ENCODE measurements around the gene WWC2.

Gene WWC2

GRCh38 chr4:183276106-183276505 is 177.0 kb downstream of the WWC2 start:
- no peak for DNase-seq (ENCODE audit: low read depth)
- H3K4me3 ChIP-seq (replicated peaks; ENCODE audit: low read depth, low read length): no peak overlapping the region
- TF ChIP-seq CTCF (IDR thresholded peaks at IDR 0.05; ENCODE audit: low read length, missing control alignments): no peak

- TF ChIP-seq CTCF (IDR thresholded peaks at IDR 0.05; ENCODE audit: low read length, missing control alignments): no peak
- DNase-seq (ENCODE audit: low read depth): no peak
- H3K4me3 ChIP-seq (replicated peaks; ENCODE audit: low read depth, low read length): no peak overlapping the region
Measured at GRCh38 chr4:183284258-183284785, 185.3 kb downstream of the WWC2 start.

- no peak overlapping the region for H3K4me3 ChIP-seq (replicated peaks; ENCODE audit: low read depth, low read length)
- DNase-seq (ENCODE audit: low read depth): no peak
- no peak for TF ChIP-seq CTCF (IDR thresholded peaks at IDR 0.05; ENCODE audit: low read length, missing control alignments)
Measured at GRCh38 chr4:183284965-183285364, 185.9 kb downstream of the WWC2 start.

- H3K4me3 ChIP-seq (replicated peaks; ENCODE audit: low read depth, low read length): no peak overlapping the region
- no peak for TF ChIP-seq CTCF (IDR thresholded peaks at IDR 0.05; ENCODE audit: low read length, missing control alignments)
Measured at GRCh38 chr4:183285886-183286285, 186.8 kb downstream of the WWC2 start.

GRCh38 chr4:183286590-183287308 is 187.7 kb downstream of the WWC2 start:
- H3K4me3 ChIP-seq (replicated peaks; ENCODE audit: low read depth, low read length): no peak overlapping the region
- DNase-seq (ENCODE audit: low read depth): no peak
- no peak for TF ChIP-seq CTCF (IDR thresholded peaks at IDR 0.05; ENCODE audit: low read length, missing control alignments)

More at GRCh38 chr4:183285886-183286285, 186.8 kb downstream of the WWC2 start:
- DNase-seq (ENCODE audit: low read depth): no peak

GRCh38 chr4:183287309-183287659 is 188.2 kb downstream of the WWC2 start:
- no peak for TF ChIP-seq CTCF (IDR thresholded peaks at IDR 0.05; ENCODE audit: low read length, missing control alignments)
- no peak overlapping the region for H3K4me3 ChIP-seq (replicated peaks; ENCODE audit: low read depth, low read length)
- DNase-seq (ENCODE audit: low read depth): no peak

- H3K4me3 ChIP-seq (replicated peaks; ENCODE audit: low read depth, low read length): no peak overlapping the region
- no peak for DNase-seq (ENCODE audit: low read depth)
- no peak for TF ChIP-seq CTCF (IDR thresholded peaks at IDR 0.05; ENCODE audit: low read length, missing control alignments)
Measured at GRCh38 chr4:183287677-183288076, 188.6 kb downstream of the WWC2 start.
